HS-27A (cell line): ENCODE measurements around the gene CDK14.
"Not testable (repeated sequence)": the region's sequence is repeated elsewhere in the genome, so short reads cannot be mapped to it uniquely, and the experiment has no call there.

ENCODE experiments used
- DNase-seq: peaks from one replicate; pipeline ENCODE4 v3.0.0-alpha.2; 2012; ENCODE audit warnings: low read depth, missing footprints

Gene CDK14

DNA sequence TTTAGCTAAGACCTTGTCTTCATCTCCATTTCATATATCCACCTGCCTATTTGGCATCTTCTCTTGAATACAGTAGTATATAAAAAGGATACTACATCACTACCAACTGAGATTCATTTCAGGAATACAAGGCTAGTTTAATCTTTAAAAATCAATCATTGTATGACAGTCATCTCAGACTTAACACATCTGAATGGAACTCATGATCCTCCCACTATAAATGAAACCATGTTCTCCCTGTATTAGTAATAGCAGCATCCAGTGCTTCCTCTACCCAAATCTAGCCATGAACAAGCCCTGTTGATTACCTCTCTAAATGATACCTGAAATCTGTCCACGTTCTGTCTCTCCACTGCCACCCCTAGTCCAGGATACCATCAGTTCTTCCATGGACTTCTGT lies 196.2 kb downstream of the CDK14 start:
- DNase-seq = no peak

DNA sequence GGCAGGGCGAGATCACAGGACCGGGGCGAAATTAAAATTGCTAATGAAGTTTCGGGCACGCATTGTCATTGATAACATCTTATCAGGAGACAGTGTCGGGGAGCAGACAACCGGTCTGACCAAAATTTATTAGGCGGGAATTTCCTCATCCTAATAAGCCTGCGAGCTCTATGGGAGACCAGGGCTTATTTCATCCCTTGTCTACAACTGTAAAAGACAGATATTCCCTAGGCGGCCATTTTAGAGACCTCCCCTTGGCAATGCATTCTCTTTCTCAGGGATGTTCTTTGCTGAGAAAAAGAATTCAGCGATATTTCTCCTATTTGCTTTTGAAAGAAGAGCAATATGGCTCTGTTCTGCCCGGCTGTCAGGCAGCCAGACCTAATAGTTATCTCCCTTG lies 198.1 kb downstream of the CDK14 start:
- DNase-seq = not testable (repeated sequence)

DNA sequence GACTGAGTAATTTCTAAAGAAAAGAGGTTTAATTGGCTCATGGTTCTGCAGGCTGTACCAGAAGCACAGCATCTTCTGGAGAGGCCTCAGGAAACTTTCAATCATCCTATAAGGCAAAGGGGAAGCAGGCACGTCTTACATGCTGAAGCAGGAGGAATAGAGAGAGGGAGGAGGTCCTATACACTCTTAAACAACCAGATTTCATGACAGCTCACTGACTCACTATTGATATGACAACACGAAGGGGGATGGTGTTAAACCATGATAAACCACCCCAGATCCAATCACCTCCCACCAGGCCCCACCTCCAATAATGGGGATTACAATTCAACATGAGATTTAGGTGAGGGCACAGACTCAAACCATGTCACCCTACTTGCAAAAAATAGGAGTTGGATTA lies 201.5 kb downstream of the CDK14 start:
- DNase-seq = peak; percentile 5

DNA sequence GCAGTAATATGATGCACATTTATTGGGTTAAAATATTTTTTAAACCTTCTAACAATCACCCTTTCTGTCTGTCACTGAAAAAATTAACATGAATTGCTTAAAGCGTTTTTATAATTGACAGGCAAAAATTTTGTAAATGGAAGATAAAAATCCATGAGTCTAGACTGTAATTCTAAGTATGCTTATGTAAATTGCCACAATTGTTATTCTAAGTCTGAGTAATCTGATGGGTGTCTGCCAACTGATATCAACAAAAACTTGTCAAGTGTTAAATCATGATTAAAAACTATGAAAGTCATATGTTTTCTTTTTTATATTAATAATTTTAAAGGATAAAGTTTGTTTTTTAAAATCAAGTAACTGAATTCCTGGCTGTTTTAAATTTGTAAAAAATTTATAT lies 208.2 kb downstream of the CDK14 start:
- DNase-seq = no peak

DNA sequence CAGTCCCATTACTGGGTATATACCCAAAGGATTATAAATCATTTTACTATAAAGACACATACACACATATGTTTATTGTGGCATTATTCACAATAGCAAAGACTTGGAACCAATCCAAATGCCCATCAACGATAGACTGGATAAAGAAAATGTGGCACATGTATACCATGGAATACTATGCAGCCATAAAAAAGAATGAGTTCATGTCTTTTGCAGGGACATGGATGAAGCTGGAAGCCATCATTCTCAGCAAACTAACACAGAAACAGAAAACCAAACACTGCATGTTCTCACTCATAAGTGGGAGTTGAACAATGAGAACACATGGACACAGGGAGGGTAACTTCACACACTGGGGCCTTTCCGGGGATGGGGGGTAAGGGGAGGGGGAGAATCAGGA lies 219.4 kb downstream of the CDK14 start:
- DNase-seq = not testable (repeated sequence)

DNA sequence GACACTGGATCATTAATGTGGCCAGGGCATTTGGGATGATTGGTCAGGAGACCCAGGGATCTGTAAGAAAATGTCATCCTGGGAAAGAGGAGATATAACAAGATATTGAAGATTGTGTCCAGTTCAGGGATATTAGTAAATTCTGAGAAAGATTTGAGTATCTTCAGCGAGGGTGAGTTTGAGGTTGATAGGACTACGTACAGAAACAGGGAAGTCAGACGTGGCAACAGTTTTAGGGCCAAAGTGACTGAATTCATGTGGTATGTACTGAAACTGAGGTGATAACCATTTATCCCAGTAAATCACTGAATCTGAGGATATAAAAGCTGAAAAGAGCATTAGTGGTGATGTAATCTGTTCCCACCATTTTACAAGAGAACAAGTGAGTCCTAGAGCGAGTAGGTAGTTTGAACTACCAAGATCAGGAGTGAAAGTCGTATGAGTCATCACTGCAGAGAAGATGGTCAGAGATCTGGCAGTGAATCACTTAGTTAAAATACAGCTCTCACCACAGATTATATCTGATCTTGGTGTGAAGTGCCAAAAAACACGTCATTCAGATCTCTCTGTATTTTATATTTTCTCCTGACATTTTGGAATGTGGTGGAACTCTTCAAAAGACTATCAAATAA lies 220.5 kb downstream of the CDK14 start:
- DNase-seq = peak; percentile 77

DNA sequence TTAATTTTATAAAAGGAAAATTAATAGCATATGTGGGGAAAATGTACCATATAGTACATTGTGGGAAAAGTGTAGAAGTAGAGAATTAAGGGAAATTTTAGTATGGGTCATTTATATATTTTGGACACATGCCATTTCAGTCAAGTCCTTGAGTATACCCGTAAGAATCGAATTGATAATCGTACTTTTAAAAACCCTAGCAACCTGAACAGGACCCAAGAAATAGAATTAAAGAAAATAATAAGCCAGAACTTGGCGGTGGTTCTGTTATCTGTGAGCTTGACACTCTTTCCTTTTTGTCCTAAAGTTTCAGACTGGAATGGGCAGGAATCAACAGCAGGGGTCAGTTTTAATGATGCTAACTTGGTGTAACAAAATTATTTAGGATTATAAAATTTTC lies 221.0 kb downstream of the CDK14 start:
- no peak for DNase-seq

DNA sequence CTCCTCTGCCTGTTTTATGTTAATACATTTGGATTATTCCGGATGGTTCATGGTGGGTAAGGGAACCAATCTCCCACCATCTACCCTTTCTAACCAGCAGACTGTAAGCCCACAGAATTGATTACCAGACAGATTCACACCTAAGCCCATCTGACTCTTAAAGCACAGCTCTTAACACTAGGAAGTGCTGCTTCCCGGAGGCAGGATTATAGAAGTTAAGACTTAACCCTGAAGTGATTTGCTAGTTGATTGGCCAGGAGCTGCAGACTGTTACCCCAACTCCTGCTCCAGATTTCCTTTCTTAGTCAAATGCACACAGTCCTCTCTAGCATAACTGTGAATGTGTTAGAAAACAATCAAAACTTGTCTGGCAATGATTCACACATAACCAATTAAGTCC lies 221.7 kb downstream of the CDK14 start:
- no peak for DNase-seq

DNA sequence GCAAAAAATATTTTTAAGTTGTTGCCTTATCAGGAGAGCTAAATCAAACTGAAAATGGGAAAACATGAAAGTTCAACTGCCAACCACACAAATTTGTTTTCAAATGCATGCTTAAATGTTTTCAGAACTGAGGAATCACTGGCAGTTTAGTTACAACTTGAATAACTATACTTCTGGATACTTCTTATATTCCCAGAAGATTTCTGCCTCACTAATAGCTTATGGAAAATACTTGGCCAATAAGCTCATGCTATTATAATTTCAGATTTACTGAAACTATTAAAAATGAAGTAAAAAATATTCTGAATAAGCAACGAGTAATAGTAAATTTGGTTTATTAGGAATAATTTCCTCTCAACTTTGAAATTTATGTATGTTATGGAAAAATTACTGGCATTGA lies 222.2 kb downstream of the CDK14 start:
- no peak for DNase-seq

DNA sequence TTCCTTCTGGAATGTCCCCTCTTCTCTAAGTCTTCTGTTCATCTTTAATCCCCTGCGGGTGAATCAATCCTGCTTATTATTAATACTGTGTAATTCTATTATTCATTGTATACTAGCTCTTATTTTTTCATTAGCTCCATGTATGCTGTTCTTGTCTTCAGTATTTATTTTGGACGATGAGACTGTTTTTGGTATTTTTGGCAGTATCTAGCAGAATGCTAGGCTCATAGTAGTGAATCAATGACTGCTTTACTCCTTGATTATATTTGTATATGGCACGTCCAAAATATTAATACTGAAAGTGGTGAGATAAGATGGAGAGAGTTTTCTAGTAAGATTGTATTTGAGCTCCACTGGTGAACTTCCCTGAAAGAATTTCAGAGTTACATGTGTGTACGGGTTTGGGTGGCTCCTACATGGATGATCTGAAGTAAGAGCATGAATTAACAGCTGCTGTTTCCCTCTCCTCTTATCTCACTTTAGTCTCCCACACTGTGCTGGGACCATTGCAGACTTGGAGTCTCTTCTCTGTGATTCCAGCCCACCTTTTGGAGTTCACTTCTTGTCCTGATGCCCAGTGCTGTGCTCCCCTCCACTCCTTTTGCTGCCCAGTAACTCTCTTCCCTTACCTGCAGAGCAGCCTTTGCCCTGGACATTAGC lies 226.0 kb downstream of the CDK14 start:
- no peak for DNase-seq

DNA sequence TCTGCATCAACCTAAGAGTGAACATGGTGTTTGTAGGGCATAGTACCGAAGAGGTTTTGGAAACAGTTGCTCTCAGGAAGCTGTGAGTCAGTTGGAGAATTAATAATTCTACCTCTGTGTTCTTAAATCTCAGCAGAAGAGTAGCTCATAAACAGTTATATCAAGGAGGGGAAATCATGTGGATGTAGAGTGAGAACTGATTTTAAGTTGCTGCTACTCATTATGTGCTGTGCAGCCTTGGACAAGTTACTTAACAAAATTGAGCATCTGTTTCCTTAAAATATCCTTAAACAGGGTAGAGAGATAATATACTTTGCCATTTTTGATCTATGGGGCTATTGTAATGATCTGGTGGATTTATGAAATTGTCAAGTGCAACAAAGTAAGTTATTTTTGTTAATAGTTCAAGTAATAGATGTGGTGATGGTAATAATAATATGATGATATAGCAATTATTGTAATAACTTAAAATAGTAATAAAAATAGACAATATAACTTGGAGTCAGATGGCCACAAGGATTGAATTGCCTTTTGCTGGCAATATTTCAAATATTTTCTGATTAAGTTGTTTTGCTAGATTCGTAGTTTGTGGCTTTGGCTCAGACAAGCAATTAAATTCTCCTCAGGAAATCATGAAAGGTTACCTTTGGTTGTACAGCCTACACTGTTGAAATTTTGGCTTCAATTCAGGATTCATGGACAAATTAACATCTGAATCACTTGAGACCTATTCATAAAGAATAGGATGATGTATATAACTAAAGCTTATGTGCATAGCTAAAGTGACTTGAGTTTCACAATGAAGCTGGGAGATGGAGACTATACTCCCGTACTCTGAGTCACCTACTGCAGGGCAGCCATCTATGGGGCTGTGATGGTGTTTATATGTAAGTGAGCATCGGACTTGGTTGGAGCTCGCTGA lies 228.5 kb downstream of the CDK14 start:
- DNase-seq = no peak

DNA sequence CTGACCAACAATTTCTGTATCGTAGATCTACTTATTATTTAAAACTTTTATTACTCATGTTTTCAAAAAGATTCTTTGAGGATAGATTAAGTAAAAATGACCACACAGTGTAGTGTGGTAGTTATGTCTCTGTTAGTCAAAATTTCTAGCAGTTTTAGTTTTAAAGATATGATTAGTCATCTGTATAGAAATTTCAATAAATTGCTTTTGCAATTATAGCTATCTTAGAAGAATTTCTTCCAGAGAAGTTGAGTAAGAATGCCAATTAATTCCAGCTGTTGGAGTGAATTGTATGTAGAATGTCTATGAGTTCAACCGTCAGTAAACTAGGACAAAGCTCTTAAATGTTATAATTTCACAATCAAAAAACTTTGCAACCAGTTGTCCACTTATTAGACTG lies 229.7 kb downstream of the CDK14 start:
- DNase-seq = no peak

DNA sequence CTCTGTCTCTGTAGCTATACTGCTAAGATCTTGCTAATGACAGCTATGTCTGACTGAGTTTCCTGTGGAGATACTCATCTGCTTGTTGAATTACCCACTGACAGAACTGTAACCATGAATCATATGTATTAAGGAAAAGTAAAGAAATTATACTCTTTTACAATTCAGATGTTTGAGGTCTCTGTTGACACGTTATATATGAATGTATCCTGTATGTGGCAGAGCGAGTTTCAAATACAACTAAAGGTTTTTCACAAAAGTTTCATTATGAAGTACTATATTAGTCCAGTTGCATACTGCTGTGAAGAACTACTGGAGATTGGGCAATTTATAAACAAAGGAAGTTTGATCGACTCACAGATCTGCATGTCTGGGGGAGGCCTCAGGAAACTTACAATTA lies 232.5 kb downstream of the CDK14 start:
- no peak for DNase-seq

DNA sequence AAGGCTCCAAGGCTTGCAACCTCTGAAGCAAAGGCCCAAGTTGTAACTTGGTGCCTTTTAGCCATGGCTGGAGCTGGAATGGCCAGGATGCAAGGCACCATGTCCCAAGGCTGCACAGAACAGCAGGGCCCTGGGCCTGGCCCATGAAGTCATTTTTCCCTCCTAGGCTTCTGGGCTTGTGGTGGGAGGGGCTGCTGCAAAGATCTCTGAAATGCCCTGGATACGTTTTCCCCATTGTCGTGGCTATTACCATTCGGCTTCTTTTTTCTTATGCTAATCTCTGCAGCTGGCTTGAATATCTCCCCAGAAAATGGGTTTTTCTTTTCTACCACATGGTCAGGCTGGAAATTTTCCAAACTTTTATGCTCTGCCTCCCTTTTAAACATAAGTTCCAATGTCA lies 234.2 kb downstream of the CDK14 start:
- DNase-seq = no peak

DNA sequence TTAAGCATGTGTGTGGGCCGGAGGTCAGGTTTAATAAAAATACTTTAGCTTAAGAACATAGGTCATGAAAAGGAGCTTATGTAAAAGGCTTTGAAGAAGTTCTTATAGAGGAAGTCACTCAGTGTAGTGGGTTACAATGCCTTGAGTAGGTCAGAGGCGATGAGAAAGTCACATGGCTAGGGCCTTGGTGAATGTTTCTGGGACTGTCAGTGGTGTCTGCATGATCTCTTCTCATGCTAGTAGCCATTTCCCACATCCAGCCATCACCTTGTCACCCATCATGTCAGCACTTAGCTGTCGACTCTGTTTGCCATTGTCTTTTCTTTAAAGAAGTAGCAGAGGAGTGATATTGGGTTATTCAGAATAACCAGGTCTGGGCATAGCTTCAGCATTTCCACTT lies 236.6 kb downstream of the CDK14 start:
- DNase-seq = no peak

DNA sequence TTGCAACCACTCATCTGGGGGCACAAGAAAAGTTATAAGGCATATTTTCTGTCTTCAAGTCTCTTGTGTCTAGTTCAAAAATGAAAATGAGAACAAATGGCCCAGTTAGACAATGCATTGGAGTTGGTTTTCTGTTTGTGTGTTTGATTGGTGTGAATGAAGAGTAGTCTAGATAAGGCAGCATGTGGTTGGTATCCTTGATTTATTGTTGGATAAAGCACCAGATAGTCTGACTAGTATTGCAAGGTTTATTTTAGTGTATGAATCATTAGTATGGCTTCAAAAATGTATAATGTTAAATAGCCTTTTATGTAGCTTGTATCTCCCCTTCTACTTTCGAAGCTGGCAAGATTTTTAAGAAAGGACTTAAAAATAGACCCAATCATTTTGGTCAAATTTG lies 237.3 kb downstream of the CDK14 start:
- no peak for DNase-seq

DNA sequence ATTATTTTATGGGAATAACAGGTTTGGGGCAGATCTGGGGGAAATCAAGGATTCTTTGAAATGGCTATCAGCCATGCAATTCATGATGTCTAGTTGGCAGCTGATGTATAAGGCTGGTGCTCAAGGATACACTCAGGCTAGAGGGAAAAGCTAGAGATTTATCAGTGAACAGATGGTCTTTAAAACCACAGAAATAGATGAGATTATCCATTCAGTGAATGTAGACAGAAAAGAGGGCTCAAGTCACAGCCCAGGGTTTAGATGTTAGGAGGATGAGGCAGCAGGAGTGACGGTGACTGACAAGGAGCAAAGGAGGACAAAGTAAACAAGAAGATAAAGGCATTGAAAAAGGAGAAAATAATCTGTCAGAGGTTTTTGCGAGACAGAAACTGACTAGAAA lies 238.7 kb downstream of the CDK14 start:
- DNase-seq = no peak

DNA sequence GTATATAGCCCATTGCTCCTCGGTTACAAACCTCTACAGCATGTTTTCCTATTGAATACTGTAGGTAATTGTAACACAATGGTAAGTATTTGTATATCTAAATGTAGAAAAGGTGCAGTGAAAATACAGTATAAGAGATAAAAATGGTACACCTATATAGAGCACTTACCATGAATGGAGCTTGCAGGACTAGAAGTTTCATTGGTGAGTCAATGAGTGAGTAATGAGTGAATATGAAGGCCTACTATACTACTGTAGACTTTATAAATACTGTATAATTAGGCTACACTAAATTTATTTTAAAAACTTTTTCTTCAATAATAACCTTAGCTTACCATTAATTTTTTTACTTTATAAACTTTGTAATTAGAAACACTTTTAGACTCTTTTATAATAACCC lies 239.7 kb downstream of the CDK14 start:
- DNase-seq = no peak

DNA sequence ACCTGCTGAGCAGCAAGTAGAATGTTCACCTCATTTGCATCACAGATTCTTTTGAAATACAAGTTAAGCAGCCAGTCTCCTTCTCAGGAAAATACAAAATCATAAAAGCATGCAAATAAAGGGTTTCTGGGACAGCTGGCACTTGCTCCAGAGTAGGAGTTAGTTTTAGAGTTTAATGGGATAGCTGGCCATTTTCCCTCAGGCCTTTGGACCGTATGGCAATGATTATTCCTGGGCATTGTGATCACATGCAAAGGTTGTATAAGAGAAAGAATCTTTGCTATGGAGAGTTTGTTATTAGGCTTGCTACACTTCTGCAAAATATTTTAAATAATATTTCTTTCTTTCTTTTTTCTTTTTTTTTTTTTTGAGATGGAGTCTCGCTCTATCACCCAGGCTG lies 240.8 kb downstream of the CDK14 start:
- DNase-seq = no peak

DNA sequence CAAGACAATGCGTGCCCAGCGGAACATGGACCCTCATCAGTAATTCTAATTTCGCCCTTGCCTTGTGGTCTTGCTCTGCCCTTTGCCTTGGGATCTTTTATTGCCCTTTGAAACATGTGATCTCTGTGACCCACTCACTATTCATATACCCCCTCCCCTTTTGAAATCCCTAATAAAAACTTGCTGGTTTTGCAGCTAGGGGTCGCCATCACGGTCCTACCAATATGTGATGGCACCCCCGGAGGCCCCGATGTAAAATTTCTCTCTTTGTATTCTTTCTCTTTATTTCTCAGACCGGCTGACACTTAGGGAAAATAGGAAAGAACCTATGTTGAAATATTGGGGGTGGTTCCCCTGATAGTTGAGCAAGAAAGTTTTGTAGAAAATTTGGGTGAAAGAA lies 242.7 kb downstream of the CDK14 start:
- DNase-seq = no peak

DNA sequence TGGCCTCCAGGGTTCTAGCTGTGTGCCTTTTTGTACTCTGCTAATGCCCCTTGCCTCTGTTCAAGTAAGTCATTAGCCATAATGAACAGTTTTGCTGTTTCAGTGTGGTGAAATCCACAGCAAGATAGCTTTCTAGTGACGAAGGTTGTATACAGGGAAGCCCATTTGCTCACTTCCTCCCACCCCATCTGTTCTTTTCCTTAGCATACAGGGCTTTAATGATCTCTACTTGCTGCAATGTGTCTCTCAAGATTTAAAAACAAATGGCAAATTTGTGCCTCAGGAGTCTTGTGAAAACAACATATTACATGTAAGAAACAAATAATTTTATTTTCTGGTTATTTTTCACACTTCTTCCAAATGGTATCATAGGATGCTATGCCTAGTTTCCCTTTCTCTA lies 243.2 kb downstream of the CDK14 start:
- no peak for DNase-seq

DNA sequence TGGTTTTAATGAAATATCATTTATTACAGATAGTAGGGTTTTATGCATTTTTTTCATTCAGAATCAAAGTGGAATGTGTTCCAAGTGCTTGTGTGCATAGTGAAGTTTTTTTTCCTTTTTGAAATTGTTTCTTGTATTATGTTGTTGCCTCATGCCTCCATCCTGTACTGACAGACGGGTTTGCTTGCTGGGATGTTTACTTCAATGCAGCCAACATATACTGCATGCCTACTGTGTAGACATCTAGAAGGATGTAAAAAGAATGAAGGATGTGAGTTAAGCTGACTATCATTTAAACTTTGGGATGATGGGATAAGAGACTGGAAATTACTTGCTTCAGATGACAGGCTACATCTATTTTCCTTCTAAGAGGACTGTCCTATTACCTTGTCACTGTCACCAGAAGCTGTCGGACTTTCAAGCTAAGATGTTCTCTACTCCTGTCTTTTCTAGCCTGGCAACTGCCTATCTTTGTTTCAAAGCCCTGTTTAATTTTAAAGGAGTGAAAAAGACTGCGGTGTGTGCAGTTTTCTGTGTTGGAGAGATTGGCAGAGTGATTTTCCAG lies 243.7 kb downstream of the CDK14 start:
- DNase-seq = no peak
